Erythroblast (primary cell): ENCODE results near the gene CLEC4E.

Experiments
- GATA1 ChIP-seq: IDR thresholded peaks from 2 replicates; pipeline ENCODE4 v1.6.1; 2011; ENCODE audit warnings: low read depth, mild to moderate bottlenecking, control low read depth, low read length, moderate library complexity
- POLR2A ChIP-seq: IDR thresholded peaks from 2 replicates; pipeline ENCODE4 v1.6.1; 2011; ENCODE audit warnings: mild to moderate bottlenecking, low read length

- no peak for TF ChIP-seq POLR2A
- TF ChIP-seq GATA1, result no peak
These were observed 24.0 kb upstream of the CLEC4E start for GRCh38 chr12:8564656-8565055.
